Endothelial cell of umbilical vein (primary cell): ENCODE measurements around the gene RAB9B. TPM values are rescaled to one million over a fixed set of nuclear protein-coding genes. Genes with fewer than 3 reads are reported as not detected.

Experiments used
- BruUV-seq: library from RNA; stranded (reverse); fragments of 400-500 nt; replicated peaks from 2 replicates; lab custom pipeline; 2021; lab: Mats Ljungman, UMichigan
- CTCF ChIA-PET: fragments of 300-600, 350-600 bp; sonication (Branson Sonifier 250); formaldehyde crosslinking; loops from one replicate; lab custom pipeline; 2021; ENCODE audit warnings: antibody characterized with exemption, inconsistent platforms; lab: Charles Lee
- POLR2A ChIA-PET: fragments of 300-600, 350-600 bp; sonication (Branson Sonifier 250); formaldehyde crosslinking; loops from one replicate; lab custom pipeline; 2021; ENCODE audit warnings: antibody characterized with exemption, inconsistent platforms; lab: Charles Lee
- DNase-seq: peaks from one replicate; pipeline ENCODE4 v3.0.0-alpha.2; 2011; ENCODE audit warnings: low read depth, low spot score
- FAIRE-seq: peaks from 2 replicates; lab custom pipeline; 2011; peaks lifted over from hg19 to GRCh38; lab: Jason Lieb, UNC
- H2AFZ ChIP-seq: 2 replicates; pipeline ENCODE4 v1.6.0; 2012; ENCODE audit warnings: low read depth, low read length, control low read depth, inconsistent platforms
- H3K27ac ChIP-seq: 2 replicates; pipeline ENCODE4 v1.5.1; 2011; ENCODE audit warnings: low read depth, mild to moderate bottlenecking, control low read depth, low read length, moderate library complexity; ENCODE audit not compliant: insufficient read depth
- H3K27me3 ChIP-seq, 2 experiments: 2 replicates each; pipeline versions ENCODE4 v1.6.0 to v1.6.1; 2011; ENCODE audit warnings: low read length in 2 of 2, mixed read lengths in 1 of 2; ENCODE audit not compliant: control insufficient read depth in 2 of 2, insufficient read depth in 2 of 2
- H3K36me3 ChIP-seq, 2 experiments: 2 replicates in 1 of 2; 3 replicates in 1 of 2; pipeline ENCODE4 v1.5.1; 2011; ENCODE audit warnings: low read length in 2 of 2, mild to moderate bottlenecking in 1 of 2, moderate library complexity in 1 of 2; ENCODE audit not compliant: control insufficient read depth in 2 of 2, insufficient read depth in 2 of 2; ENCODE audit errors: extremely low read depth in 1 of 2
- H3K4me1 ChIP-seq: 3 replicates; pipeline ENCODE4 v1.5.1; 2011; ENCODE audit warnings: mild to moderate bottlenecking, low read length; ENCODE audit not compliant: control insufficient read depth, insufficient read depth; ENCODE audit errors: extremely low read depth
- H3K4me2 ChIP-seq: 2 replicates; pipeline ENCODE4 v1.6.1; 2011; ENCODE audit warnings: low read length, control low read depth, mixed read lengths; ENCODE audit not compliant: insufficient read depth
- H3K4me3 ChIP-seq, 3 experiments: fragments of 200-600 bp in 1 of 3; sonication (generic), shearing (Covaris generic) in 1 of 3; replicated peaks in 1 of 3; 2 replicates each; pipeline ENCODE4 v1.5.1; 2011 to 2016; ENCODE audit warnings: control low read depth in 3 of 3, low read length in 3 of 3, mild to moderate bottlenecking in 2 of 3, inconsistent platforms in 1 of 3, low read depth in 1 of 3, moderate library complexity in 1 of 3; ENCODE audit not compliant: insufficient read depth in 1 of 3
- H3K79me2 ChIP-seq: 2 replicates; pipeline ENCODE4 v1.6.0; 2012; ENCODE audit warnings: low read length, inconsistent platforms; ENCODE audit not compliant: control insufficient read depth, insufficient read depth
- H3K9ac ChIP-seq: replicated peaks from 2 replicates; pipeline ENCODE3; 2011; ENCODE audit warnings: low read length, control low read depth; ENCODE audit not compliant: insufficient read depth; ENCODE audit errors: extremely low read depth
- H3K9me1 ChIP-seq: replicated peaks from 3 replicates; pipeline ENCODE4 v1.6.0; 2011; ENCODE audit warnings: mild to moderate bottlenecking, low read length; ENCODE audit not compliant: control insufficient read depth, insufficient read depth; ENCODE audit errors: extremely low read depth
- H3K9me3 ChIP-seq: replicated peaks from 2 replicates; pipeline ENCODE4 v1.5.1; 2012; ENCODE audit warnings: low read length, inconsistent platforms; ENCODE audit not compliant: control insufficient read depth, insufficient read depth
- H4K20me1 ChIP-seq: replicated peaks from 2 replicates; pipeline ENCODE3; 2011; ENCODE audit warnings: mild to moderate bottlenecking, low read length; ENCODE audit not compliant: control insufficient read depth, insufficient read depth; ENCODE audit errors: extremely low read depth
- CTCF ChIP-seq, 2 donors: IDR thresholded peaks; 1 replicate in 1 of 2; 2 replicates in 1 of 2; pipeline ENCODE4 v1.5.1; 2011; ENCODE audit warnings: low read length in 2 of 2, mild to moderate bottlenecking in 2 of 2, moderate library complexity in 2 of 2, control low read depth in 1 of 2, inconsistent platforms in 1 of 2, low read depth in 1 of 2; ENCODE audit not compliant: insufficient read depth in 1 of 2; ENCODE audit errors: extremely low read depth in 1 of 2
- EZH2 ChIP-seq: IDR thresholded peaks from 2 replicates; pipeline ENCODE4 v1.6.1; 2012; ENCODE audit warnings: borderline replicate concordance, low read depth, mild to moderate bottlenecking, moderate library complexity, low read length, inconsistent platforms; ENCODE audit not compliant: severe bottlenecking
- FOS ChIP-seq: IDR thresholded peaks from 2 replicates; pipeline ENCODE4 v1.6.1; 2011; ENCODE audit warnings: mild to moderate bottlenecking, low read length, moderate library complexity, borderline replicate concordance; ENCODE audit not compliant: insufficient read depth
- GATA2 ChIP-seq: IDR thresholded peaks from 2 replicates; pipeline ENCODE4 v1.7.0; 2011; ENCODE audit warnings: low read depth, mild to moderate bottlenecking, moderate library complexity, mixed read lengths, low read length; ENCODE audit not compliant: insufficient read length, insufficient read depth
- JUN ChIP-seq: IDR thresholded peaks from 2 replicates; pipeline ENCODE4 v1.6.1; 2011; ENCODE audit warnings: borderline replicate concordance, low read depth; ENCODE audit not compliant: insufficient read length, insufficient read depth
- MAX ChIP-seq: IDR thresholded peaks from 2 replicates; pipeline ENCODE4 v1.6.1; 2011; ENCODE audit not compliant: insufficient read depth, insufficient read length
- MYC ChIP-seq: IDR thresholded peaks from one replicate; pipeline ENCODE4 v1.6.1; 2011; ENCODE audit warnings: mild to moderate bottlenecking, low read depth, low read length
- POLR2A ChIP-seq: IDR thresholded peaks from 2 replicates; pipeline ENCODE4 v1.6.1; 2012; ENCODE audit warnings: low read depth, mild to moderate bottlenecking, control low read depth, low read length
- POLR2AphosphoS5 ChIP-seq: IDR thresholded peaks from 2 replicates; pipeline ENCODE4 v1.6.1; 2012; ENCODE audit warnings: low read depth, mild to moderate bottlenecking, control low read depth, low read length, moderate library complexity; ENCODE audit not compliant: insufficient read depth
- dilution Hi-C: fragments of 300-500 bp; cut with MboI; formaldehyde crosslinking; loops from one replicate; pipeline ENCODE4 v1.15.0; 2019; ENCODE audit warnings: low sequenced_read_pairs; ENCODE audit not compliant: extremely low pct_ligation_motif_present
- intact Hi-C: fragments of 100-400 bp; cut with micrococcal nuclease; formaldehyde crosslinking; loops from one replicate; pipeline ENCODE4 v1.10.0; 2022
- polyA plus RNA-seq, 4 experiments: library from polyadenylated mRNA; depleted of rRNA in 3 of 4; stranded (reverse) in 3 of 4; unstranded in 1 of 4; fragments of >200 nt; gene quantifications; 2 replicates each; pipeline versions ENCODE4 v1.2.1 to v1.2.3, GENCODE V29; 2011 to 2012; ENCODE audit warnings: missing spikeins in 1 of 4
- total RNA-seq: library from RNA; stranded (reverse); gene quantifications from 2 replicates; pipeline ENCODE4 v1.2.3, GENCODE V29; 2021

Gene RAB9B
- total and polyA plus RNA-seq, 2 donors (not counting 3 experiments of a cell fraction or from before 2014, with no cell fraction given), result 0.18 to 0.55 TPM

- dilution Hi-C loops, result no loop called here
- peaks cover 0 to 5% of the 10 kb centered on the region in 2 experiments for H3K27me3 ChIP-seq
- intact Hi-C loops, result no loop called here
- TF ChIP-seq FOS (no peak), GATA2 (no peak), CTCF (IDR thresholded peaks at IDR 0.05; ENCODE audit: extremely low read depth in 1 of 2, insufficient read depth in 1 of 2, low read depth in 1 of 2, low read length in 2 of 2) (no peak), JUN (no peak), MYC (no peak), POLR2A (no peak), POLR2AphosphoS5 (no peak), MAX (no peak), EZH2 (no peak)
- ChIA-PET CTCF (no interaction called here), POLR2A (no interaction called here)
- H3K9me1 ChIP-seq, result no peaks in the 10 kb centered on the region
- no peak overlapping the region for H3K9ac ChIP-seq
- H4K20me1 ChIP-seq, result no peaks in the 10 kb centered on the region
- H3K9me3 ChIP-seq, result no peaks in the 10 kb centered on the region
- no peaks in the 10 kb centered on the region for H3K79me2 ChIP-seq
- H3K4me3 ChIP-seq, result no peak overlapping the region
- BruUV-seq, result no TSS peak
- H2AFZ ChIP-seq, result no peak overlapping the region
- H3K36me3 ChIP-seq, result no peaks in the 10 kb centered on the region
- FAIRE-seq (no peak), DNase-seq (no peak)
- H3K4me1 ChIP-seq, result peaks cover 2% of the 10 kb centered on the region
- no peak overlapping the region for H3K27ac ChIP-seq
- no peak overlapping the region for H3K4me2 ChIP-seq
These were observed 15.3 kb upstream of the RAB9B start for GRCh38 chrX:103847174-103847870.
